Measurements from ENCODE around the gene CA12. TPM values are rescaled to one million over a fixed set of nuclear protein-coding genes. Genes with fewer than 3 reads are reported as not detected.
"Not testable (repeated sequence)": the region's sequence is repeated elsewhere in the genome, so short reads cannot be mapped to it uniquely, and the experiment has no call there.

CA12 gene
- total RNA-seq, 1 donor from 2014 or later: 0.97 TPM

DNA sequence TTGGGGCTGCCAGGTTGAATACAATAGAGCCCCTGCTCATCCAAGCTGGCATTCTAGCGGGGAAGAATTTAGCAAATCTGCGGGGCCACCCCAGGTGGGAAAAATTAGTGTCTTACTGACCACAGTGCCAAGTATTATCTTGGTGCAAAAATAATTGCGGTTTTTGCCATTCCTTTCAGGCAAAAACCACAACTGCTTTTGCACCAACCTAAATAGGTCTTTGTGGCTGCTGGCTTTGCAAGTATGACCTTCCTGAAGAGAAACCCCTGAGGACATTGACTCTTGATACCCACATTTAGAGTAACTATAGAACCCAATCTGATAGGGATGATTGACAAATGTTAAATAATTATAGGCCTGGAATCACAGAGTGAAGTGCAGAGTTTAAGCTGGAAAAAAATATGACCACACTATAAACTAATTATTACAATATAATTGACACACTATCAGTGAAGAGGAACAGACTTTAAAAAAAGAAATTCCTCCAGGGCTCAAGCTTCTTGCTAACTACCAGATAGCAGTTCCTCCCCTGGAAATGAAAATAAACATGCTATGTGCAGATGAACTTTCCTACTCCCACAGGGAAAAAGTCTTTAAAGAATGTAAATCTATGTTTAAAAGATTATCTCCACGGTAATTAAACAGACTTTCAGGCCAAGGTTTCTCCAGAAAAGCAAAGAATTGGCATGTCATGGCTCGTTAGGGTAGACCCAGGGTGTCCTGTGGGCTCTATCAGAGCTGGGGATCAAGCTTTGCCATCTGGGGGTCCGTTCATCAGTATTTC lies 34.4 kb downstream of the CA12 start:
- no peak overlapping the region for H3K4me3 Mint-ChIP-seq (ENCODE audit: unreplicated experiment)
- TF ChIP-seq, protein P1, sequence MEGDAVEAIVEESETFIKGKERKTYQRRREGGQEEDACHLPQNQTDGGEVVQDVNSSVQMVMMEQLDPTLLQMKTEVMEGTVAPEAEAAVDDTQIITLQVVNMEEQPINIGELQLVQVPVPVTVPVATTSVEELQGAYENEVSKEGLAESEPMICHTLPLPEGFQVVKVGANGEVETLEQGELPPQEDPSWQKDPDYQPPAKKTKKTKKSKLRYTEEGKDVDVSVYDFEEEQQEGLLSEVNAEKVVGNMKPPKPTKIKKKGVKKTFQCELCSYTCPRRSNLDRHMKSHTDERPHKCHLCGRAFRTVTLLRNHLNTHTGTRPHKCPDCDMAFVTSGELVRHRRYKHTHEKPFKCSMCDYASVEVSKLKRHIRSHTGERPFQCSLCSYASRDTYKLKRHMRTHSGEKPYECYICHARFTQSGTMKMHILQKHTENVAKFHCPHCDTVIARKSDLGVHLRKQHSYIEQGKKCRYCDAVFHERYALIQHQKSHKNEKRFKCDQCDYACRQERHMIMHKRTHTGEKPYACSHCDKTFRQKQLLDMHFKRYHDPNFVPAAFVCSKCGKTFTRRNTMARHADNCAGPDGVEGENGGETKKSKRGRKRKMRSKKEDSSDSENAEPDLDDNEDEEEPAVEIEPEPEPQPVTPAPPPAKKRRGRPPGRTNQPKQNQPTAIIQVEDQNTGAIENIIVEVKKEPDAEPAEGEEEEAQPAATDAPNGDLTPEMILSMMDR (IDR thresholded peaks at IDR 0.05): no peak
- peaks cover 49% of the 10 kb centered on the region for H3K4me1 Mint-ChIP-seq (ENCODE audit: unreplicated experiment)
- peaks cover 4% of the 10 kb centered on the region for H3K27me3 Mint-ChIP-seq (ENCODE audit: unreplicated experiment)
- H3K27ac Mint-ChIP-seq (ENCODE audit: unreplicated experiment): peak overlapping the region; percentile 68
- H3K9me3 Mint-ChIP-seq (ENCODE audit: unreplicated experiment): no peaks in the 10 kb centered on the region
- DNase-seq (ENCODE audit: extremely low spot score, unreplicated experiment): no peak
- H3K36me3 Mint-ChIP-seq (ENCODE audit: unreplicated experiment): no peaks in the 10 kb centered on the region

DNA sequence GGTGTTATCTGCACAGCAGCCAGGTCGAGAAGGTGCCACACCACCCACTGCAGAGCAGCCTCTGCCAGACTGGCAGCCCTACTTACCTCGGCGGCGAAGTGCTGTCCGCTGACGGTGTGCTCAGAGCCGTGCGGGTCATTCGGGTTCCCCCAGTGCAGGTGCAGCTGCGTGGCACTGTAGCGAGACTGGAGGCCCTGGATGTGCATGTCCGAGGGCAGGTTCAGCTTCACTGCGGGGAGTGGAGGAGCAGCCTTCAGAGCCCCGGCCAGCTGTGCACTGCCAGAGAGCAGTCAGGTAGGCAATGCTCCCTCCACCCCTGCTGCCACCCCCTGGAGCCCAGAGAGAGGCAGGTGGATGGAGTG lies 36.3 kb downstream of the CA12 start:
- Mint-ChIP-seq H3K4me3 (ENCODE audit: unreplicated experiment) (no peak overlapping the region), H3K4me1 (ENCODE audit: unreplicated experiment) (peaks cover 55% of the 10 kb centered on the region), H3K27ac (ENCODE audit: unreplicated experiment) (no peak overlapping the region), H3K9me3 (ENCODE audit: unreplicated experiment) (no peaks in the 10 kb centered on the region), H3K36me3 (ENCODE audit: unreplicated experiment) (no peaks in the 10 kb centered on the region), H3K27me3 (ENCODE audit: unreplicated experiment) (peaks cover 6% of the 10 kb centered on the region)
- TF ChIP-seq, protein P1 (IDR thresholded peaks at IDR 0.05): no peak
- DNase-seq (ENCODE audit: extremely low spot score, unreplicated experiment): no peak

DNA sequence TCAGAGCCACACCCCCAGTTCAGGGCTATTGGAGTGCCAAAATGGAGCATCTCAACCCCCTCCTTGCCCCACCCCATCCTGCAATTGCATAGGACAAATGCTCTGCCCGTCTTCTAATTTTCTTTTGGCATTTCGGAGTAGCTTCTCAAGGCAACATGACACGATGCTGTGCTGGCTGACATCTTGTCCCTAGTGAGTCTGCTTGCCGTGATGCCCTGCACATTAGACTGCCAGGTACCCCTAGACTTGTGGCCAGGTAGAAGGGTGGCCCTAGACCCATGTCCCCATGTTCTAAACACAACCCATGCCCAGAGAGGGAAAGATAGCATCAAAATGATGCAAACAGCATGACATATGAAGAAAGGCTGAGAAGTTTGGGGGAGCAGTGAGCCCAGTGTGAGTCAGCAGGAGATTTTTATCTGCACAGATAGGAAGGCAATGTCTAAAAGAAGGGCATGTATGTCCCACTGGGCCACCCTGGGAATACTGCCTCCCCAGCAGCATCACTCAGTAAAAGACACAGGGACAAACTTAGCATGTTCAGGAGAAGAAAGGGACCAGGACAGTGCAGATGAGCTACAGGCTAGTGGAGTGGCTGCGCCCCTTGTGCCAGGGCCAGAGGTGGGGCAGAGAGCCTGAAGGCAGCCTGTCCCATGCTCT lies 36.8 kb downstream of the CA12 start:
- Mint-ChIP-seq H3K4me3 (ENCODE audit: unreplicated experiment) (no peak overlapping the region), H3K36me3 (ENCODE audit: unreplicated experiment) (peaks cover 2% of the 10 kb centered on the region), H3K4me1 (ENCODE audit: unreplicated experiment) (peaks cover 50% of the 10 kb centered on the region), H3K27me3 (ENCODE audit: unreplicated experiment) (peaks cover 11% of the 10 kb centered on the region), H3K27ac (ENCODE audit: unreplicated experiment) (no peak overlapping the region), H3K9me3 (ENCODE audit: unreplicated experiment) (no peaks in the 10 kb centered on the region)
- no peak for DNase-seq (ENCODE audit: extremely low spot score, unreplicated experiment)
- TF ChIP-seq, protein P1 (IDR thresholded peaks at IDR 0.05): no peak

DNA sequence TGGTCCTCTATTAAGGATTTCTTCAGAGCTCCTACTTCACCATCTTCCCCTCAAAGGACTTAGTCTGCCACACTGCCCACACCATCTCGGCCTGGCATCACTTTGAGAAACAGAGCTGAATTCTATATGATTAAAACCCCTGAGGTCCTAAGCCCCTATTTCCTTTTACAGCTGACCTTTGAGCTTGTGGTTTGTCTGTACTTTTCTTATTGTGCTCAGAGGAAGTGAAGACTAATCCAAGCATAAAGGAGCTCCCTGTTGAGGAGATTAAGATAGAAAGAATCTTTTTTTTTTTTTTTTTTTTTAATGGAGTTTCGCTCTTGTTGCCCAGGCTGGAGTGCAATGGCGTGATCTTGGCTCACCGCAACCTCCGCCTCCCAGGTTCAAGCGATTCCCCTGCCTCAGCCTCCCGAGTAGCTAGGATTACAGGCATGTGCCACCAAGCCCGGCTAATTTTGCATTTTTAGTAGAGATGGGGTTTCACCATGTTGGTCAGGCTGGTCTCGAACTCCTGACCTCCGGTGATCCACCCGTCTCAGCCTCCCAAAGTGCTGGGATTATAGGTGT lies 38.6 kb downstream of the CA12 start:
- H3K27ac Mint-ChIP-seq (ENCODE audit: unreplicated experiment); H3K36me3 Mint-ChIP-seq (ENCODE audit: unreplicated experiment); H3K4me3 Mint-ChIP-seq (ENCODE audit: unreplicated experiment); DNase-seq (ENCODE audit: extremely low spot score, unreplicated experiment); H3K9me3 Mint-ChIP-seq (ENCODE audit: unreplicated experiment): not testable (repeated sequence)
- Mint-ChIP-seq H3K27me3 (ENCODE audit: unreplicated experiment) (peaks cover 17% of the 10 kb centered on the region), H3K4me1 (ENCODE audit: unreplicated experiment) (peaks cover 37% of the 10 kb centered on the region)

DNA sequence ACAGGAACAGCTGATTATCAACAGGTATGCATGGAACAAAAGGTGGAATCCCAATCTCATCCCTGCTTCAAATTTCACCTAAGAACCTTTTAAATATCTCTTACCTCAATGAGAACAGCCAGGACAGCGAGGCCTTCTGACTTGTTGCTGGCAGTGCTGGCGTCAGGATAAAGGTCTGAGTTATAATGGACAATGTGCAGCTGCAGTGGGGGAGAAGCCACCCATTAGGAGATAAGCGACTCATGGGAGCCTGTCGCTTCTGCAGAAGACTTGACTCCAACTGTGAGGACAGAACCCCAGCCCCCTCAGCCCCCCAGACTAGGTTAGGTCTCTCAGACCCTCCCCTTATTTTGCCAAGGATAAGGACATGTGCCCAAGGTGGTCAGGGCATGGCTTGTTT lies 39.7 kb downstream of the CA12 start:
- Mint-ChIP-seq H3K36me3 (ENCODE audit: unreplicated experiment) (peaks cover 4% of the 10 kb centered on the region), H3K4me3 (ENCODE audit: unreplicated experiment) (no peak overlapping the region), H3K9me3 (ENCODE audit: unreplicated experiment) (no peaks in the 10 kb centered on the region), H3K27me3 (ENCODE audit: unreplicated experiment) (peaks cover 17% of the 10 kb centered on the region), H3K27ac (ENCODE audit: unreplicated experiment) (no peak overlapping the region), H3K4me1 (ENCODE audit: unreplicated experiment) (peaks cover 26% of the 10 kb centered on the region)
- DNase-seq (ENCODE audit: extremely low spot score, unreplicated experiment): no peak
- TF ChIP-seq, protein P1 (IDR thresholded peaks at IDR 0.05): no peak

Data from osteocyte (in vitro differentiated cells).